BE2C (cell line): ENCODE results near the gene KNCN.

ENCODE experiments used
- DNase-seq: peaks from one replicate; pipeline ENCODE4 v3.0.0-alpha.2; 2020
- H3K27me3 ChIP-seq: fragments of 250-450 bp; sonication (Bioruptor Pico); 2 replicates; pipeline ENCODE4 v1.5.1; 2020; ENCODE audit warnings: mild to moderate bottlenecking
- H3K36me3 ChIP-seq: fragments of 250-450 bp; sonication (Bioruptor Pico); 2 replicates; pipeline ENCODE4 v1.5.1; 2020; ENCODE audit warnings: mild to moderate bottlenecking
- H3K4me1 ChIP-seq: fragments of 250-450 bp; sonication (Bioruptor Pico); 2 replicates; pipeline ENCODE4 v1.5.1; 2020
- H3K4me3 ChIP-seq: 2 replicates; pipeline ENCODE4 v1.5.1; 2011; ENCODE audit warnings: low read depth, low read length
- H3K9me3 ChIP-seq: fragments of 250-450 bp; sonication (Bioruptor Pico); 2 replicates; pipeline ENCODE4 v1.5.1; 2020
- TF ChIP-seq, protein P1 (sequence below): IDR thresholded peaks from 2 replicates; pipeline ENCODE4 v1.5.1; 2012; ENCODE audit warnings: mild to moderate bottlenecking, low read depth, low read length

Gene KNCN

GRCh38 chr1:46554597-46555381 is 3.3 kb upstream of the KNCN start:
- Histone ChIP-seq H3K36me3 (no peaks in the 10 kb centered on the region), H3K4me1 (no peaks in the 10 kb centered on the region), H3K27me3 (no peaks in the 10 kb centered on the region), H3K9me3 (no peaks in the 10 kb centered on the region), H3K4me3 (no peak overlapping the region)
- no peak for DNase-seq
- TF ChIP-seq, protein P1, sequence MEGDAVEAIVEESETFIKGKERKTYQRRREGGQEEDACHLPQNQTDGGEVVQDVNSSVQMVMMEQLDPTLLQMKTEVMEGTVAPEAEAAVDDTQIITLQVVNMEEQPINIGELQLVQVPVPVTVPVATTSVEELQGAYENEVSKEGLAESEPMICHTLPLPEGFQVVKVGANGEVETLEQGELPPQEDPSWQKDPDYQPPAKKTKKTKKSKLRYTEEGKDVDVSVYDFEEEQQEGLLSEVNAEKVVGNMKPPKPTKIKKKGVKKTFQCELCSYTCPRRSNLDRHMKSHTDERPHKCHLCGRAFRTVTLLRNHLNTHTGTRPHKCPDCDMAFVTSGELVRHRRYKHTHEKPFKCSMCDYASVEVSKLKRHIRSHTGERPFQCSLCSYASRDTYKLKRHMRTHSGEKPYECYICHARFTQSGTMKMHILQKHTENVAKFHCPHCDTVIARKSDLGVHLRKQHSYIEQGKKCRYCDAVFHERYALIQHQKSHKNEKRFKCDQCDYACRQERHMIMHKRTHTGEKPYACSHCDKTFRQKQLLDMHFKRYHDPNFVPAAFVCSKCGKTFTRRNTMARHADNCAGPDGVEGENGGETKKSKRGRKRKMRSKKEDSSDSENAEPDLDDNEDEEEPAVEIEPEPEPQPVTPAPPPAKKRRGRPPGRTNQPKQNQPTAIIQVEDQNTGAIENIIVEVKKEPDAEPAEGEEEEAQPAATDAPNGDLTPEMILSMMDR = no peak

DNA sequence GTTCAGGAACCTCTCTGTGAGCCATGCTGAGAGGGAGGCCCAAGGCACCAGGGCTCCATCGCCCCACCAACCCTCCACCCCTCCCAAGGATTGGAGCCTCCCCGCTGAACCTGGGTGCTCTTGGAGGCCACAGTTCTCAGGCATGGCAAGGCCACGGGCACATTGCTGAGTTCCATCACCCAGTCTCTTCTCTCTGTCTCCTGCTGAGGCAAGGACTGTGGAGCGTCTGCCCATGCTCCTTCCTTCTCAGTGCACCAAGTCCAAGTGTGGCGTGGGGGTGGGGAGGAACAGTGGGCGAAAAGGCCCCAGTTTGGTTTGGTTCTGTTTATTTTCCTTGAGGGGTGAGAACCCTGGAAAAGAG is 2.8 kb upstream of the KNCN start:
- H3K27me3 ChIP-seq = no peaks in the 10 kb centered on the region
- no peak for DNase-seq
- TF ChIP-seq, protein P1 = no peak

DNA sequence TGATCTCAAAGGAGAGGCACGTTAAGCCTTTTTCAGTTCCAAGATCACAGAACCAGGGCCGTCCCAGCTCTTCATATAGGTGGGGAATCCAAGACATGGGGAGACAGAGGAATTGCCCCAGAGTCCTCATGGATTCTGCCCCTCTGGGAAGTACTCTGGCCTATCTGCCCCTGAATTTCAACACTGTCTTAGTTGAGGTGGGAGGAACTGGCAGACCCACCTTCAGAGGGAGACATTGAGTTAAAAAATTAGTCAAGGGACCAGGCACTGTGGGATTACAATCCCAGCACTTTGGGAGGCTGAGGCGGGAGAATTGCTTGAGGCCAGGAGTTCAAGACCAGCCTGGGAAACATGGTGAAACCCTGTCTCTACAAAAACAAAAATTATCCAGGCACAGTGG is 2.1 kb upstream of the KNCN start:
- Histone ChIP-seq H3K4me3 (no peak overlapping the region), H3K4me1 (no peaks in the 10 kb centered on the region), H3K27me3 (no peaks in the 10 kb centered on the region), H3K9me3 (no peaks in the 10 kb centered on the region), H3K36me3 (no peaks in the 10 kb centered on the region)
- TF ChIP-seq, protein P1 = no peak
- no peak for DNase-seq

More for the DNA sequence above, 2.8 kb upstream of the KNCN start:
- no peaks in the 10 kb centered on the region for H3K9me3 ChIP-seq
- no peaks in the 10 kb centered on the region for H3K4me1 ChIP-seq
- H3K4me3 ChIP-seq = no peak overlapping the region
- no peaks in the 10 kb centered on the region for H3K36me3 ChIP-seq

DNA sequence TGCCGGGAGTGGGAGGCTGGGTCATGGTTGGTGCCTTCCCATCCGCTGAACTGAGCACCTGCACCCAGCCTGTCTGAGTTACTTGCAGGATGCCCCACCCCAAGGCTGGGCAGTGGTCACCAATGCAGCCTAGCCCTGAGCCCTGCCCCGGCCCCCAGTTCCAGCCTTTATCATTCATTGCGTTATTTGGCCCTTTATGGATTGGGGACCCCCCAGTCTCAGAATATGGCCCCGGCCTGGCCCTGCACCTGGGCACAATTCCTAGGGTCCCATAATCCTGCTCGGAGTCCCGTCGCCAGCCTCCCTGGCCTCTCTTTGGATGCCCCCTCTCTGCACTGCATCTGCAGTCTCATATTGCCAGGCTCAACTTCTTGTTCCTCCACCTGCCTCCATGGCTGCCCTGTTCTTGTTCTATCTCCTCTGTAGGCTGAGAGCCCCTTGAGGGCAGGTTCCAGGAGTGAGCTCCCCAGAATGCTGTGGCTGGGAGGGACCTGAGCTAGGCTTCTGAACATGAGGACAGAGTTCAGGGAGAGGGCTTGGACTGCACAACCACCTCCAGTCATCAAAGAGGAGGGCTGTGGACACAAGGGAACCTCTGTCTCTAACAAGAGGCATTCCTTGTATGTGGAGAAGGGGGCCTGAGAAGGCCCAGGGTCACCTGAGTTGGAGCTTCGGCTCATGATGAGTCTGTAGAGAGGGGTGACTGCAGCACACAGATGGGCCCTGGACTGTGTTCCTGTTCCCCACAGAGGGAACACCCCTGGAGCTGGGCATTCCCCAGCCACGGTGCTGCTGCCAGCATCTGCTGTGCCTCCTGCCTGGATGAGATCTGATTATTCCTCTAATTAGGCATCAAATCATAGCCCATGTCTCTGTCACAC is 1.1 kb upstream of the KNCN start:
- no peak for DNase-seq

GRCh38 chr1:46550751-46551231 is 656 bp downstream of the KNCN start:
- Histone ChIP-seq H3K9me3 (no peaks in the 10 kb centered on the region), H3K4me1 (no peaks in the 10 kb centered on the region), H3K27me3 (no peaks in the 10 kb centered on the region), H3K4me3 (no peak overlapping the region), H3K36me3 (no peaks in the 10 kb centered on the region)
- no peak for DNase-seq
- TF ChIP-seq, protein P1 = no peak

More for the DNA sequence above, 1.1 kb upstream of the KNCN start:
- TF ChIP-seq, protein P1 = no peak
- Histone ChIP-seq H3K9me3 (no peaks in the 10 kb centered on the region), H3K36me3 (no peaks in the 10 kb centered on the region), H3K4me1 (no peaks in the 10 kb centered on the region), H3K4me3 (no peak overlapping the region), H3K27me3 (no peaks in the 10 kb centered on the region)
